GM18870 (cell line): ENCODE data around the gene TMEM135.
"Not testable (repeated sequence)": the region's sequence is repeated elsewhere in the genome, so short reads cannot be mapped to it uniquely, and the experiment has no call there.

Experiments
- ATAC-seq: cut with Tn5 transposase; IDR thresholded peaks from one replicate; pipeline ENCODE4 v1.9.1; 2021; ENCODE audit warnings: moderate library complexity; ENCODE audit not compliant: unreplicated experiment

The TMEM135 gene

DNA sequence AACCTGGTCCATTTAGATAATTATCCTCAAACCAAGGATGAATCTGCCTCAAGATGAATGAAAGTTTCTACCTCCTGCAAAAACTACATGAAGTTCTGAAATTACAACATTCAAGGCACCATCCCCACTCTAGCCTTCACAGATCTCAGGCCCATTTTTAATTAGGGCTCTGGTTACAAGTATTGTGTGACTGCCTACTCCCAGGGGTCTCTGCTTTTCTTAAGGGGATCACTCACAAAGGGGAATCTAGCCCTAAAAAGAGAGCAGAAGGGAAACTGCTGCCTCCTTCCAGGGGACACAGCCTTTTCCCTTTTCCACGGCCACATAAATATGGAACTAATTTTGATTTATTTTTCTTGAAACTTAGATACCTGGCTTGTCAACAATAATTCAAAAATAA lies 17.4 kb upstream of the TMEM135 start:
- ATAC-seq: no peak

- ATAC-seq: no peak
These were observed 16.9 kb upstream of the TMEM135 start for GRCh38 chr11:87020764-87021365.

DNA sequence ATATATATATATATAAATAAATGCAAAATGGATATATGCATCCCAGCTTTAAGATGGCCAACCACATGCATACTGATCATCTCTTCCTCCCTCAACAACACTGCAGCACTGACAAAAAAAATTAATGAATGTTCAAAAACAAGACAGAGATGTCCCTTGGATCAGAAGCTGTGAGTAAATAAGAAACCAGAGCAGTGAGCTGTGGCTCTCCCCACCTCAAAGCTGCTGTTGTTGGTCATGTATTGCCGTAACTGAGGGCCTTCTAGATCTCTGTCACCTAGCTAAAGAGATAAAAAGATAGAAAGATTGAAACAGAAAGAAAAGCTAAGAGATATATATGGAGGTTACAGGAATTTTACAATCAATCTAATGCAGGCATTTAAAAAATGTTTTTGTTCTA lies 15.5 kb upstream of the TMEM135 start:
- peak; percentile 82 for ATAC-seq

DNA sequence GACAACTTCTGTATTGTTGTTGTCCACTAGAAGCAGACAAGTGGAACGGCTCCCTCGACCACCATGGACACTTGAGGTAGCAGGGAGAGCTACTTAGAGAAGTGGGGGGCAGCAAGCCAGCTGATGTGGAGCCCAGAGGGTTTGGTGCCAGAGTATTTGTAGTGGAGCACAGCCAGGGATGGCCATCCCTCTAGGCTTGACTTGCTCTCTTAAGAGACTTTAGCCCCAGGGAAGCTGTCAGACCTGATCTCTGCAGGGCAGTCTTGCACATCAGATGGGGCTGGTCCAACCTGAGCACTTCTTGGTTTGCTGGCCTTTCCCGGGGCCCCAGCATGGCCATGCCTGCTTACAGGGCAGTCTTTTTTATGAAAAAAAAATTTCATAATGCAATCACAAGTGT lies 15.0 kb upstream of the TMEM135 start:
- no peak for ATAC-seq

DNA sequence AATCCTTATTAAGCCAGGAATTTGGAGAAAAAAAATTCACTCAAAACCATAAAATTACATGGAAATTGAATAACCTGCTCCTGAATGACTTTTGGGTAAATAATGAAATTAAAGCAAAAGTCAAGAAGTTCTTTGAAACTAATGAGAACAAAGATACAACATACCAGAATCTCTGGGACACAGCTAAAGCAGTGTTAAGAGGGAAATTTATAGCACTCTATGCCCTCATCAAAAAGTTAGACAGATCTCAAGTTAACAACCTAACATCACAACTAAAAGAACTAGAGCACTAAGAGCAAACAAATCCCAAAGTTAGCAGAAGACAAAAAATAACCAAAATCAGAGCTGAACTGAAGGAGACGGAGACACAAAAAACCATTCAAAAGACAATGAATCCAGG lies 11.3 kb upstream of the TMEM135 start:
- ATAC-seq: not testable (repeated sequence)

DNA sequence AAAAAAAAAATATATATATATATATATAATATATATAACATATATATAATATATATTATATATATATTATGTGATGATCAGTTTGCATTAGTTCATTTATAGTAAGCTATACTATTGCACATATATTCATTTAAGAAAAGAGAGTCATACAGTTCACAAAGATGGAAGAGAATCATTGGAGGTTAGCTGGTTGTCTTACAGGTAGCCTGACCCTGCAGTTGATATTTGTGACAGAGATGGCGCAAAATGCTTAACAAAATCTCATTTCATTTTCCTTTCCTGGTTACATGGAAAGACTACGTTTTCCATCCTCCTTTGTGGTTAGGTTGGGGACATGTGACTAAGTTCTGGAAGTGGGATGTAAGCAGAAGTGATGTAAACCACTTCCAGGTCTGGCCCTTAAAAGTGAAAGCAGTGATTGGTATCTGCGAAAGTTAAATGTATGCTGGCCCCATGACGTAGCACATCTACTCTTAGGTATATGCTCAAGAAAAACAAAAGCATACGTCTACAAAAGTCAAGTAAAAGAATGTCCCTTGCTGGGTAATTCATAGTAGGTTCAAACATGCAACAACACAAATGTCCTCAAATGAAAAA lies 7.2 kb upstream of the TMEM135 start:
- ATAC-seq: no peak

DNA sequence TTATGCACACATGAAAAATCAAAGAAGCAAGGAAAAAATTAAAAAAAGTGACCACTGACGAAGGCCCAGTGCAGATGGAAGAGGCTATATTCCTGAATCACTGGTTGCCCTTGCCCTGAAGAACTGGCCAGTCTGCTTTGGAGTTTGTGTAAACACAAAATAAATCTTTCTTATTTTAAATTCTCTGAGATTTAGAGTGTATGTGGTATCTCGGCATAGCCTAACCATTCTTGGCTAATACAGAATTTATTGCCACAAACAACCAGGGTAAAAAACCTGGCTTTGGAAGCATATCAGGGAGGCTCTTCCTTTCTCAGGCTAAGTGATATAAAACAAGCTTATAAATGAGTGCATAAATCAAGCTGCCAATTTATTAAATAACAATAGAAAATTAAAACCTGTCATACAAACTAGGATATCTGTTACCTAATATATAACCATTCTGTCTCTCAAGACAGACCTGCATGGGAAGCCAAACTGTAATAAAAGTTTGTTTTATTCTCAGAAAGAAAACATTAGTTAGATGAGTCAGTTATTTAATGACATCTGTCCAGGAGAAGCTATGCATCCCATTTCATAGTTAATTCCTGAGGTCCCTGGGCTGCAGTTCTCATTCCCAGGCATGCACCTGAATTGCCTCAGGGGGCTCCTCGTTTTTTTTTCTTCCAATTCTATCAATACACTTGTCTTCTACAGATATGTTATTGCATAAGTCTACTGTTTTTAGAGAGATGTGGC lies 6.1 kb upstream of the TMEM135 start:
- ATAC-seq: no peak

DNA sequence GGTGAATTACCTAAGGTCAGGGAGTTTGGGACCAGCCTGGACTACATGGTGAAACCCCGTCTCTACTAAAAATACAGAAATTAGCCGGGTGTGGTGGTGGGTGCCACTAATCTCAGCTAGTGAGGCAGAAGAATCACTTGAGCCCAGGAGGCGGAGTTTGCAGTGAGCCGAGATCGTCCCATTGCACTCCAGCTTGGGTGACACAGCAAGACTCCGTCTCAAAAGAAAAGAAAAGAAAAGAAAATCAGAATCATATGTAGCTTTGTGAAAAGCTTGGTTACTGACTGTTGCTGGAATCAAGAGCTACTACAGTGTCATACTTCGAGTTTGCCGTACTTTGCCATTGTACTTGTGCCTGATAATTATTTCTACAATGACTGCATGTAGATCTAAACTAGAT lies 4.2 kb upstream of the TMEM135 start:
- no peak for ATAC-seq

DNA sequence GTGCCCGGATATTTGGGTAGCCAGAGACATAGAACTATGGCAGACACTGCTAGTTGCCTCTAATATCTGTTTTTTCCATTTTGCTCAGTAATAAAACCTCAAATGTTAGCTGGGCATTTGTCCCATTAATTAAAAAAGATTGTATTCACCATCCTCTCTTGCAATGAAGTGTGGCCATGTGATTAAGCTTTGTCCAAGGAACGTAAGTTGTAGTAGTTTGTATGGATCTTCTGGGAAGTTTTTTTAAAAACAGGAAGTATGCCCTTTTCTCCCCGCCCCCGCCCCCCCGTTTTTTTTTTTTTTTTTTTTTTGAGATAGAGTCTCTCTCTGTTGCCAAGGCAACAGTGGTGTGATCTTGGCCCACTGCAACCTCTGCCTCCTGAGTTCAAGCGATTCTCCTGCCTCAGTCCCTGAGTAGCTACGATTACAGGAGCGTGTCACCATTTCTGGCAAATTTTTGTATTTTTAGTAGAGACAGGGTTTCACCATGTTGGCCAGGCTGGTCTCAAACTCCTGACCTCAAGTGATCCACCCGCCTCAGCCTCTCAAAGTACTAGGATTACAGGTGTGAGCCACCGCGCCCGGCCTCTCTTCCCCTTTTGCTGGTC lies 1.7 kb upstream of the TMEM135 start:
- ATAC-seq: no peak

- ATAC-seq: no peak
These were observed 831 bp upstream of the TMEM135 start for GRCh38 chr11:87036756-87037449.

- no peak for ATAC-seq
These were observed 672 bp downstream of the TMEM135 start for GRCh38 chr11:87038235-87038977.

DNA sequence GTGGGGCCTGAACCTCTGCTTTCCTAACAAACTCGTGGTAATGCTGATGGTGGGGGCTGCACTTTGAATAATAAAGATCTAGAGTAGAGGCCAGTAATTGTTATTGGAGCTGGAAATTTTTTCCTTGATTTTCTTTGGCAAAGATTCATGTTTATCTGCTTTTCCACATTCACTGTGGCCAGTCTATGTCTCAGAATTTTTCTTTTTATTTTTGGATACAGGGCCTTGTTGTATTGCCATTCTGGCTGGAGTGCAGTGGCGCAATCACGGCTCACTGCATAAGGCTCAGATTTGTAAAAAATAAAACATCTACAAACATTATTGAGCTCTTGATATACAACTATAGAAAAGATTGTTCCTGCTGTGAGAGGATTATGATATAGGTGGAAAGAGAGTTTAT lies 1.6 kb downstream of the TMEM135 start:
- no peak for ATAC-seq

GRCh38 chr11:87043894-87044293 lies 6.2 kb downstream of the TMEM135 start:
- no peak for ATAC-seq

GRCh38 chr11:87046824-87047223 lies 9.1 kb downstream of the TMEM135 start:
- ATAC-seq: no peak

DNA sequence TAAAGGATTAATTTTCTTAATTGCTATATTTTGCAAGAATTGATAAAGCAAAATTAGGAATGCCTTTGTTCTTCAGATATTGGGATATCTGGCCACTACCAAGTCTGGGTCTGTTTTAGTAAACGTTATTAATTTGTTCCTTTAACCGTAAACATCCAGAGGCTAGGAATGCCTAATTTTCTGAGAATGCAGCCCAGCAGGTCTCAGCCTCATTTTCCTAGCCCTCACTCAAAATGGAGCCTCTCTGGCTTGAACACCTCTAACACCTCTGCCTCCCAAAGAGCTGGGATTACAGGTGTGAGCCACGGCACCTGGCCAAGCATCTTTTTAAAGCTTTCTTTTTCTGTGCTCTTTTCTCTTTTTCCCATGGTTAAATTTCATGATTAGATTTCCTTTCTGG lies 18.4 kb downstream of the TMEM135 start:
- no peak for ATAC-seq

GRCh38 chr11:87057749-87058148 lies 20.0 kb downstream of the TMEM135 start:
- ATAC-seq: no peak

DNA sequence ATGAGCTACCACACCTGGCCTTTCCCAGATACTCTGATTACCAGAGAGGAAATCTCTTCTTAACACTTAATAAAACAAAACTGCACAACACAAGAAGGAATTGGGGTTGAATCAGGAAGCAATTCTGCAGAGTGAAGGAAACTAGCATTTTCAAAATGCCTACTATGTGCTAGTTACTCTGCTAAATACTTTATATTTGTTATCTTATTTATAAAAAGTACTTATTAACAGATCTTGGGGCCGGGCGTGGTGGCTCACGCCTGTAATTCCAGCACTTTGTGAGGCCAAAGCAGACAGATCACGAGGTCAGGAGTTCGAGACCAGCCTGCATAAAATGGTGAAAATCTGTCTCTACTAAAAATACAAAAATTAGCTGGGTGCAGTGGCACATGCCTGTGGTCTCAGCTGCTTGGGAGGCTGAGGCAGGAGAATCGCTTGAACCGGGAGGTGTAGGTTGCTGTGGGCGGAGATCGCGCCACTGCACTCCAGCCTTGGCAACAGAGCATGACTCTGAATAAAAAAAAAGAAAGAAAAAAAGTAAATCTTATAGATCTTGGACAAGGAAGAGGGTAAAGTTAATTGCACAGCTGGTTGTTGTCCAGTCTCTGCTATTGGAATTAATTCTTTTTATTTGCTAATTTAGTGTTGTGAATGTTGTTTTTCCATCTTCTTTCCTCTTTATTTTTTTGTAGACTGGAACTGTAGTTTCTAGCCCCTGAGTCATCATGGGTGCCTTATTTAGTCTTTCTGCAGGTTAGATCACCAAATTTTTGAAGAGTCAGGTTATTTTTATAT lies 22.1 kb downstream of the TMEM135 start:
- no peak for ATAC-seq

DNA sequence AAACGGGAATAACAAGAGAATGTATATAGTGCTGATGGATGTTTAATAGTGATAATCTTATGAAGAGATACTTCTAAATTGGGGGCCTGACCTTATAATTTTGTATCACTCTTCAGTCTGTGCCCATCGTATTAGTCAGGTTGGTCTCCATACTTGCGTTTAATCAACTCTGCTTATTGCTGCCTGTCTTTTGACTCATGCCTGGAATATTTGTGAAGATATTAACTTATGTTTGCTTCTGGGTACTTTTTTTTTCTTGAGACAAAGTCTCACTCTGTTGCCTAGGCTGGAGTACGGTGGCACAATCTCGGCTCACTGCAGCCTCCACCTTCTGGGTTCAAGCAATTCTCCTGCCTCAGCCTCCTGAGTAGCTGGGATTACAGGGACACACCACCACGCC lies 24.0 kb downstream of the TMEM135 start:
- no peak for ATAC-seq

DNA sequence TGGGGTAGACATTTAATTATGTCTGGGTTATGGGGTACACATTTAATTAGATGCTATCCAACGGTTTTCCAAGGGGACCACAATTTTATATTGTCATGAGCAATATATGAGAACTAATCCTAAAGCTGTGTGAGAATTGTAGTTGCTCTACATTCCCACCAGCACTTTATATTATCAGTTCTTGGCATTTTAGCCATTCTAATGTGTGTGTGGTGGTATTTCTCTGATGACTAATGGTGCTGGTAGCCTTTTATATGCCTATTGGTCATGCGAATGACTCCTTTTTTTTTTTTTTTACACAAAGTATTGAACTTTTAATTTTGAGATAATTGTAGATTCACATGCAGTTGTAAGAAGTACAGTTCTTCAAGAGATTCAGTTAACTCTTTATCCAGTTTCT lies 26.2 kb downstream of the TMEM135 start:
- no peak for ATAC-seq

- ATAC-seq: no peak
These were observed 35.1 kb downstream of the TMEM135 start for GRCh38 chr11:87072787-87073186.
